Measurements from ENCODE around the gene SAE1. TPM values are rescaled to one million over a fixed set of nuclear protein-coding genes. Genes with fewer than 3 reads are reported as not detected.

The SAE1 gene
- total and polyA plus RNA-seq, 2 of the 4 experiments (the other 2 are of a cell fraction), result 165 to 184 TPM

DNA sequence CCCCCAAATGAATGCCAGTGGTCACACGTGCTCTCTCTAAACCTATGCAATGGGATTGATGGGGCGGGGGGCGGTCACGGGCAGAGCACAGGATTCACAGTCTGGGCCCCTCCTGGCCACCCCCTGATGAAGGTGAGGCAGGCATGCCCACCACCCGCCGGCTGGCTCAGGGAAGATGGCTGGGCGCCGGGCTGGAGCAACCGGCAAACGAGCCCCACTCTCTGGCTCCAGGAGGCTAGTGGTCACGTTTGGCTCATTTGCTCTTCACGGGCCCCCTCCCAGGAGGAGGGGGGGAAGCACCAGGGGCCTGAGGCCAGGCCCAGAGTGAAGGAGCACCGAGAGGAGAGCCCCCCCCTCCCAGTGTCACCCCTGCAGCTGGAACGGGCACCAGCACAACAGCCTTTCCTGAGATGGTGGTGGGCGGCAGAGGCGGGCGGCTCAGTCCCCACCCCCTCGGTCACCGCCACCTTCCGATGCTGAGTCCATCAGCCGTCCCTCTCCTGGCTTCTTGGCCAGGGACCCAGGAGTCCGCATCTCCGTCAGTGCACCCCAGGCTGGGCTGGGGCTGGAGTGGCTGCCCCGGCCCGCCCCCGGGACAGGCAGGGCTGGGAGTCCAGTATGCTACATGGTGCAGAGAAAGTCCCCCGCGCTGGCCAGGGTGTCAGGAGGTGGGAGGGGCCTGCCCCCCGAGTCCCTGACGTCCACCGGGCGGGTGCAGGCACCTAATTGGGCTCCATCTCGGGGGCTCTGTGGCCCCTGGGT, 90.6 kb downstream of the SAE1 start:
- Histone ChIP-seq H3K4me3 (ENCODE audit: insufficient read depth, low read depth, low read length) (no peak overlapping the region), H3K23ac (ENCODE audit: low read depth, low read length) (no peak overlapping the region), H4K5ac (ENCODE audit: low read depth, low read length) (no peak overlapping the region), H4K20me1 (ENCODE audit: insufficient read depth, low read length) (peaks cover 9% of the 10 kb centered on the region), H3K79me1 (ENCODE audit: low read depth in 1 of 2, low read length in 2 of 2) (peaks cover 0 to 30% of the 10 kb centered on the region in 2 experiments), H3K9me3 (ENCODE audit: control insufficient read depth, insufficient read depth, low read length) (no peaks in the 10 kb centered on the region), H3K27ac (ENCODE audit: insufficient read depth, low read length) (no peak overlapping the region), H3K9ac (ENCODE audit: low read depth, low read length) (no peak overlapping the region), H3K27me3 (ENCODE audit: control insufficient read depth, insufficient read depth, low read length) (no peaks in the 10 kb centered on the region), H3K14ac (replicated peaks; ENCODE audit: low read depth, low read length) (no peak overlapping the region), H2AK5ac (ENCODE audit: low read depth, low read length) (no peak overlapping the region), H3K4me2 (ENCODE audit: low read depth, low read length) (no peak overlapping the region), H3K56ac (ENCODE audit: extremely low read depth, insufficient read depth, low read length) (no peak overlapping the region), H2BK5ac (ENCODE audit: low read depth, low read length, poor library complexity, severe bottlenecking) (no peak overlapping the region), H2BK20ac (ENCODE audit: low read depth, low read length) (no peak overlapping the region), H3K4ac (ENCODE audit: low read depth, low read length) (no peak overlapping the region), H2BK120ac (ENCODE audit: low read depth, low read length) (no peak overlapping the region), H3K36me3 (ENCODE audit: control insufficient read depth, insufficient read depth, low read length) (peaks cover 28% of the 10 kb centered on the region), H3K4me1 (ENCODE audit: control insufficient read depth, insufficient read depth, low read length) (peaks cover 4% of the 10 kb centered on the region), H3K9me1 (ENCODE audit: insufficient read depth, low read length) (0 out of 2 replicates have a peak, but pooled peaks cover 5% of the 10 kb centered on the region), H2AK9ac (replicated peaks; ENCODE audit: low read depth, low read length, poor library complexity) (no peak overlapping the region), H3K18ac (ENCODE audit: low read depth, low read length) (no peak overlapping the region), H4K91ac (ENCODE audit: insufficient read depth, low read depth, low read length) (no peak overlapping the region), H2AFZ (replicated peaks; ENCODE audit: low read length, poor library complexity) (no peak overlapping the region), H4K8ac (ENCODE audit: low read depth in 2 of 2, low read length in 2 of 2) (no peak overlapping the region), H2BK15ac (ENCODE audit: low read depth, low read length) (no peak overlapping the region)
- TF ChIP-seq RCOR1 (IDR thresholded peaks at IDR 0.05; ENCODE audit: insufficient replicate concordance, low read length) (no peak), CEBPB (IDR thresholded peaks at IDR 0.05; ENCODE audit: low read depth, low read length) (no peak), CHD1 (IDR thresholded peaks at IDR 0.05; ENCODE audit: low read depth, low read length) (no peak), SMC3 (IDR thresholded peaks at IDR 0.05; ENCODE audit: low read depth, low read length) (no peak), POLR2A (IDR thresholded peaks at IDR 0.05; ENCODE audit: low read depth, low read length) (no peak), MAZ (IDR thresholded peaks at IDR 0.05; ENCODE audit: borderline replicate concordance, low read depth, low read length) (no peak), FOS (IDR thresholded peaks at IDR 0.05; ENCODE audit: low read depth, low read length) (no peak), BHLHE40 (IDR thresholded peaks at IDR 0.05; ENCODE audit: low read depth, low read length) (no peak), MXI1 (IDR thresholded peaks at IDR 0.05; ENCODE audit: borderline replicate concordance, low read depth, low read length) (no peak), RFX5 (IDR thresholded peaks at IDR 0.05; ENCODE audit: low read depth, low read length) (no peak), MAFK (IDR thresholded peaks at IDR 0.05; ENCODE audit: low read depth, low read length) (no peak), RAD21 (IDR thresholded peaks at IDR 0.05; ENCODE audit: low read length) (no peak), NFE2L2 (IDR thresholded peaks at IDR 0.05; ENCODE audit: low read depth, low read length) (no peak)
- TF ChIP-seq, protein P1, sequence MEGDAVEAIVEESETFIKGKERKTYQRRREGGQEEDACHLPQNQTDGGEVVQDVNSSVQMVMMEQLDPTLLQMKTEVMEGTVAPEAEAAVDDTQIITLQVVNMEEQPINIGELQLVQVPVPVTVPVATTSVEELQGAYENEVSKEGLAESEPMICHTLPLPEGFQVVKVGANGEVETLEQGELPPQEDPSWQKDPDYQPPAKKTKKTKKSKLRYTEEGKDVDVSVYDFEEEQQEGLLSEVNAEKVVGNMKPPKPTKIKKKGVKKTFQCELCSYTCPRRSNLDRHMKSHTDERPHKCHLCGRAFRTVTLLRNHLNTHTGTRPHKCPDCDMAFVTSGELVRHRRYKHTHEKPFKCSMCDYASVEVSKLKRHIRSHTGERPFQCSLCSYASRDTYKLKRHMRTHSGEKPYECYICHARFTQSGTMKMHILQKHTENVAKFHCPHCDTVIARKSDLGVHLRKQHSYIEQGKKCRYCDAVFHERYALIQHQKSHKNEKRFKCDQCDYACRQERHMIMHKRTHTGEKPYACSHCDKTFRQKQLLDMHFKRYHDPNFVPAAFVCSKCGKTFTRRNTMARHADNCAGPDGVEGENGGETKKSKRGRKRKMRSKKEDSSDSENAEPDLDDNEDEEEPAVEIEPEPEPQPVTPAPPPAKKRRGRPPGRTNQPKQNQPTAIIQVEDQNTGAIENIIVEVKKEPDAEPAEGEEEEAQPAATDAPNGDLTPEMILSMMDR (conservative IDR thresholded peaks at IDR 0.05; ENCODE audit: low read depth, low read length), result no peak
- TF ChIP-seq, protein P2, sequence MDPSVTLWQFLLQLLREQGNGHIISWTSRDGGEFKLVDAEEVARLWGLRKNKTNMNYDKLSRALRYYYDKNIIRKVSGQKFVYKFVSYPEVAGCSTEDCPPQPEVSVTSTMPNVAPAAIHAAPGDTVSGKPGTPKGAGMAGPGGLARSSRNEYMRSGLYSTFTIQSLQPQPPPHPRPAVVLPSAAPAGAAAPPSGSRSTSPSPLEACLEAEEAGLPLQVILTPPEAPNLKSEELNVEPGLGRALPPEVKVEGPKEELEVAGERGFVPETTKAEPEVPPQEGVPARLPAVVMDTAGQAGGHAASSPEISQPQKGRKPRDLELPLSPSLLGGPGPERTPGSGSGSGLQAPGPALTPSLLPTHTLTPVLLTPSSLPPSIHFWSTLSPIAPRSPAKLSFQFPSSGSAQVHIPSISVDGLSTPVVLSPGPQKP (IDR thresholded peaks at IDR 0.05; ENCODE audit: borderline replicate concordance, low read depth, low read length), result no peak
- TF ChIP-seq, protein P3, sequence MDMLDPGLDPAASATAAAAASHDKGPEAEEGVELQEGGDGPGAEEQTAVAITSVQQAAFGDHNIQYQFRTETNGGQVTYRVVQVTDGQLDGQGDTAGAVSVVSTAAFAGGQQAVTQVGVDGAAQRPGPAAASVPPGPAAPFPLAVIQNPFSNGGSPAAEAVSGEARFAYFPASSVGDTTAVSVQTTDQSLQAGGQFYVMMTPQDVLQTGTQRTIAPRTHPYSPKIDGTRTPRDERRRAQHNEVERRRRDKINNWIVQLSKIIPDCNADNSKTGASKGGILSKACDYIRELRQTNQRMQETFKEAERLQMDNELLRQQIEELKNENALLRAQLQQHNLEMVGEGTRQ (IDR thresholded peaks at IDR 0.05; ENCODE audit: low read depth, low read length), result no peak
- in situ Hi-C loops (cut with MboI; ENCODE audit: low sequenced_read_pairs) (no loop called here), dilution Hi-C loops (cut with HindIII; ENCODE audit: low sequenced_read_pairs, unreplicated experiment) (no loop called here), intact Hi-C loops (cut with micrococcal nuclease) (no loop called here)
- POLR2A ChIA-PET (ENCODE audit: unreplicated experiment), result no interaction called here
- DNase-seq, result no peak
- BruUV-seq (replicated peaks), result no TSS peak
- 83% methylated on average over 11 of the region's 33 CpGs; no CpG with 5 or more reads in 1 of the 2 experiments for WGBS, 2 experiments (ENCODE audit: extremely low coverage in 2 of 2, insufficient read length in 1 of 2)
- no peak for ATAC-seq (ENCODE audit: low read depth)
- CTCF ChIA-PET, result no interaction called here

Data from IMR-90 (cell line).